Ovary (tissue), 3 donors: ENCODE results near the gene IQGAP1.

Experiments
- EP300 ChIP-seq: sonication (generic); formaldehyde crosslinking; IDR thresholded peaks from one replicate; pipeline ENCODE4 v1.6.1; 2017; ENCODE audit warnings: antibody characterized with exemption
- POLR2A ChIP-seq: fragments of 450-650 bp; IDR thresholded peaks from one replicate; pipeline ENCODE4 v1.6.1; 2017; ENCODE audit warnings: antibody characterized with exemption, mild to moderate bottlenecking, moderate library complexity
- TF ChIP-seq, protein P1 (sequence below), 3 donors: fragments of 450-650 bp in 2 of 3; fragments of 200-600 bp in 1 of 3; IDR thresholded peaks; one replicate each; pipeline versions ENCODE4 v1.5.1 to v1.8.0; 2016 to 2022; ENCODE audit warnings: antibody characterized with exemption in 3 of 3, mild to moderate bottlenecking in 1 of 3
- donor health status: DM: no; HTN: no; CAD: no.

- TF ChIP-seq, protein P1, sequence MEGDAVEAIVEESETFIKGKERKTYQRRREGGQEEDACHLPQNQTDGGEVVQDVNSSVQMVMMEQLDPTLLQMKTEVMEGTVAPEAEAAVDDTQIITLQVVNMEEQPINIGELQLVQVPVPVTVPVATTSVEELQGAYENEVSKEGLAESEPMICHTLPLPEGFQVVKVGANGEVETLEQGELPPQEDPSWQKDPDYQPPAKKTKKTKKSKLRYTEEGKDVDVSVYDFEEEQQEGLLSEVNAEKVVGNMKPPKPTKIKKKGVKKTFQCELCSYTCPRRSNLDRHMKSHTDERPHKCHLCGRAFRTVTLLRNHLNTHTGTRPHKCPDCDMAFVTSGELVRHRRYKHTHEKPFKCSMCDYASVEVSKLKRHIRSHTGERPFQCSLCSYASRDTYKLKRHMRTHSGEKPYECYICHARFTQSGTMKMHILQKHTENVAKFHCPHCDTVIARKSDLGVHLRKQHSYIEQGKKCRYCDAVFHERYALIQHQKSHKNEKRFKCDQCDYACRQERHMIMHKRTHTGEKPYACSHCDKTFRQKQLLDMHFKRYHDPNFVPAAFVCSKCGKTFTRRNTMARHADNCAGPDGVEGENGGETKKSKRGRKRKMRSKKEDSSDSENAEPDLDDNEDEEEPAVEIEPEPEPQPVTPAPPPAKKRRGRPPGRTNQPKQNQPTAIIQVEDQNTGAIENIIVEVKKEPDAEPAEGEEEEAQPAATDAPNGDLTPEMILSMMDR (IDR thresholded peaks at IDR 0.05) = no peak
- TF ChIP-seq POLR2A = no peak
- no peak for TF ChIP-seq EP300
Measured at GRCh38 chr15:90500171-90500570, 112.1 kb downstream of the IQGAP1 start.
